HG02973 (cell line): Measurements from ENCODE around the gene PLEKHN1.

Source experiments
- ATAC-seq: cut with Tn5 transposase; IDR thresholded peaks from one replicate; pipeline ENCODE4 v1.9.1; 2021; ENCODE audit warnings: moderate library complexity; ENCODE audit not compliant: unreplicated experiment

The PLEKHN1 gene

GRCh38 chr1:1023700-1024099 is 57.4 kb downstream of the PLEKHN1 start:
- ATAC-seq = no peak

GRCh38 chr1:1024149-1024770 is 58.0 kb downstream of the PLEKHN1 start:
- ATAC-seq = no peak

DNA sequence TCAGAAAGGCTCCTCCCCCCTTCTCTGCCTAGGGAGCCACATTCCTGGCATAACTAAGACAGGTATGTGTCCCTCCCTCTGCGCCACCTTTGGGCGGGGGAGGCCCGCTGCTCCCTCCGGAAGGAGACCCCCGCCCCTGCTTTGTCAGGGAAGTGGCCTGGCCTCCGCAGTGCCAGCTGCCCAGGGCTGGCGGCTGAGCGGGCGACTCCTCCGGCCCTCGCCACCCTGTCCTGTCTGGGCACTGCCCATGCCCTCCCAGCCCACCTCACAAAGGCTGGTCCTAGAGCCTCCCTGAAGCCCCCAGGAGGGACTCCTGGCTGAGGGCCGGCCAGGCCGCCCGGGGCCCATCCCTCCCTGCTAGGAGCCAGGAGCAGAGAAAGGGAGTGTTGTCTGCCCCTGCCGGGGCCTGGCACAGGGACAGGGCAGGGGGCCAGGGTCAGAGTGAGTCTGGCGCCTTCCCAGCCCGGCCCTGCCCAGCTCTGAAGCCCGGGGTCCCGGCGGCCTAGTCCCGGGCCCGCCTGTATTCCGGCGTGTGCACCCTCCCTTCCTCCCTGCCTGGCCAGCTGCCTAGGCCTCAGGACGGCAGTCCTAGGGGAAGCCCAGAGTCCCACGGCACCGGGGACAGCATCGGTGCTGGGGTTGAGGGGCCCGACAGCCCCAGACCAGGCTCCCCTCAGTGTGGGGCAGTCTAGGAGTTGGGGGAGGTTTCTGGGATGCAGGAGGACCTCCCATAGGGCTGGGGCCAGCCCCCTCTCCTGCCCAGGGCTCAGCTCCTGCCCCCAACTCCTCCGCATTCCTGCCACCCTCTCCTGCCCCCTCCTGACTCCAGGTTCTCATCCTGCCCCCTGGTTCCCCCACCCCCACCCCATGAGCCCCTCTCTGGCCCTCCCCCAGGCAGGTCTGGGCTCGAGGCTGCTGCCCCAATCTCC is 58.8 kb downstream of the PLEKHN1 start:
- ATAC-seq = no peak
